Breast epithelium (tissue), 4 donors: Measurements from ENCODE around the gene SEMA4G. TPM values are rescaled to one million over a fixed set of nuclear protein-coding genes. Genes with fewer than 3 reads are reported as not detected.

ENCODE experiments used
- DNase-seq, 2 donors: peaks; one replicate each; pipeline ENCODE4 v3.0.0-alpha.2; 2019; ENCODE audit warnings: low spot score in 2 of 2
- H3K27ac ChIP-seq, 2 donors: fragments of 200-600 bp; sonication (generic) in 1 of 2; one replicate each; pipeline ENCODE4 v1.5.1; 2016 to 2019; ENCODE audit warnings: mild to moderate bottlenecking in 1 of 2
- H3K27me3 ChIP-seq, 2 donors: fragments of 200-600 bp; sonication (generic) in 1 of 2; one replicate each; pipeline versions ENCODE4 v1.5.1 to v1.6.0; 2017 to 2019; ENCODE audit warnings: control low read depth in 1 of 2, mild to moderate bottlenecking in 1 of 2
- H3K36me3 ChIP-seq: fragments of 200-600 bp; one replicate; pipeline ENCODE4 v1.5.1; 2019
- H3K4me1 ChIP-seq, 2 donors: fragments of 200-600 bp; sonication (generic); one replicate each; pipeline ENCODE4 v1.5.1; 2016 to 2019; ENCODE audit warnings: control low read depth in 1 of 2
- H3K4me3 ChIP-seq, 3 donors: fragments of 200-600 bp; sonication (generic); 1 replicate in 2 of 3; 2 replicates in 1 of 3; pipeline ENCODE4 v1.5.1; 2016 to 2019; ENCODE audit warnings: mild to moderate bottlenecking in 3 of 3, moderate library complexity in 2 of 3
- H3K9me3 ChIP-seq, 2 donors: fragments of 200-600 bp; sonication (generic) in 1 of 2; one replicate each; pipeline ENCODE4 v1.5.1; 2016 to 2019; ENCODE audit warnings: control low read depth in 1 of 2
- CTCF ChIP-seq, 3 donors: fragments of 450-650 bp; IDR thresholded peaks; one replicate each; pipeline ENCODE4 v1.5.1; 2016 to 2017; ENCODE audit warnings: antibody characterized with exemption in 3 of 3, mild to moderate bottlenecking in 3 of 3, moderate library complexity in 3 of 3
- POLR2A ChIP-seq: fragments of 450-650 bp; IDR thresholded peaks from one replicate; pipeline ENCODE4 v1.6.1; 2016; ENCODE audit warnings: antibody characterized with exemption, mild to moderate bottlenecking, moderate library complexity
- POLR2AphosphoS5 ChIP-seq, 3 donors: sonication (generic); formaldehyde crosslinking; IDR thresholded peaks; one replicate each; pipeline ENCODE4 v1.6.1; 2017; ENCODE audit warnings: antibody characterized with exemption in 3 of 3
- intact Hi-C: fragments of 100-400 bp; cut with DNase I; formaldehyde crosslinking; loops from one replicate; pipeline ENCODE4 v1.15.1; 2023; ENCODE audit warnings: low total_unique reads
- total RNA-seq, 3 donors: library from RNA; depleted of rRNA; stranded (reverse); fragments of >200 nt; gene quantifications; one replicate each; pipeline ENCODE4 v1.1.0, GENCODE V29; 2016

Gene SEMA4G
- total RNA-seq, 3 donors from 2014 or later: 0.48 to 2.9 (median 2.2) TPM

- Histone ChIP-seq H3K9me3 (no peaks in the 10 kb centered on the region), H3K36me3 (no peaks in the 10 kb centered on the region), H3K27me3 (no peaks in the 10 kb centered on the region), H3K4me1 (no peaks in the 10 kb centered on the region), H3K27ac (no peak overlapping the region), H3K4me3 (no peak overlapping the region)
- intact Hi-C loops: no loop called here
- no peak for TF ChIP-seq CTCF (IDR thresholded peaks at IDR 0.05)
- TF ChIP-seq POLR2A: no peak
- no peak for TF ChIP-seq POLR2AphosphoS5 (IDR thresholded peaks at IDR 0.05)
- no peak for DNase-seq
These were observed 23.6 kb upstream of the SEMA4G start for GRCh38 chr10:100945754-100946153.

GRCh38 chr10:100948916-100949315 is 20.4 kb upstream of the SEMA4G start:
- Histone ChIP-seq H3K9me3 (no peaks in the 10 kb centered on the region), H3K27me3 (no peaks in the 10 kb centered on the region), H3K36me3 (no peaks in the 10 kb centered on the region), H3K27ac (no peak overlapping the region), H3K4me1 (no peaks in the 10 kb centered on the region), H3K4me3 (no peak overlapping the region)
- intact Hi-C loops: no loop called here
- TF ChIP-seq CTCF (IDR thresholded peaks at IDR 0.05): no peak
- TF ChIP-seq POLR2A: no peak
- no peak for TF ChIP-seq POLR2AphosphoS5 (IDR thresholded peaks at IDR 0.05)
- DNase-seq: no peak

DNA sequence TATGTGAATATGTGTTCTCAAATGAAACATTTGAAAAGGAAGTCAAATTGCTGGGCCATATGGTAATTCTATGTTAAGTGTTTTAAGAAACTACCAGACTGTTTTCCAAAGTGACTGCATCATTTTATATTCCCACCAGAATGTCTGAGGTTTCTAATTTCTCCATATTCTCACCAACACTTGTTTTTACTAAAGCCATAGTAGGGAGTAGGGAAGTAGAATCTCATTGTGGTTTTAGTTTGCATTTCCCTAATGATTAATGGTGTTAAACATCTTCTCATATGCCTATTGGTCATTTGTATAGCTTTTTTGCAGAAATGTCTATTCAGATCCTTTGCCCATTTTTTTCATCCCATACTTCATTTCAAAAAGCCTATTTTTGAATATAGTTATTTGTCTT is 9.1 kb upstream of the SEMA4G start:
- DNase-seq: no peak
- Histone ChIP-seq H3K27ac (no peak overlapping the region), H3K36me3 (peaks cover 3% of the 10 kb centered on the region), H3K9me3 (no peaks in the 10 kb centered on the region), H3K27me3 (no peaks in the 10 kb centered on the region), H3K4me1 (no peaks in the 10 kb centered on the region), H3K4me3 (no peak overlapping the region)
- intact Hi-C loops: no loop called here
- TF ChIP-seq CTCF (IDR thresholded peaks at IDR 0.05) (no peak), POLR2A (no peak)

DNA sequence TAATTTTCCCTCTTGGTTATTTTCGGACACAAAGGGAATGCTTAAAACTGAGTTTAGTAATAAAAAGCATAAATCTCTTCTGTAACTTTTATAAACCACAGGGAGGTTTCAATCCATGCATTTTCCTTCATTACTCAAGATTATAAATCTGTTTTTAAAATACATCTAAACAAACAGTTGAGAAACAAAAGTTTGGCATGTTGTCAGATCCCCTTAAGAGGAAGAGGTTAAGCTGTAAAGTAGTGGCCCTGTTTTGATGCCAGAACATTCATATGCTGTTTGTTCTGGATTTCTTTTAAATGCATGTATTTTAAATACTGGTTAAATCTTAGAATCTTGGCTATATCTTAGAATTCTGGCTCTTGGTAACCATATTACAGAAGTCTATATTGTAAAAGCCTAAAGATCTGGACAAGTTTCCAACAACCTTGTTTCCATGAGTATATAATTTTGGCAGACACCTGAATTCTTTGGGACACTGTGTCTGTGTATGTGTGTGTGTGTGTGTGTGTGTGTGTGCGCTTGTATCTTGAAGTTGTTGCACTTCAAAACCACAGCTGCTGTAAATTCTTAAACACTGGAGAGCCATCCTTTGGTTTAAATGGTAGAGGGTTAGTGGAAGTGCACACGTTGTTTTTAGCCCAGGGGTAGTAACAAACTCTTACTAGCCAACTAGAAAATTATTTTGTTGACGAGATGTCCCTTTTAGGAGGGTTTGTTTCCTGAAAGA is 6.8 kb upstream of the SEMA4G start:
- intact Hi-C loops: no loop called here
- no peak overlapping the region for H3K27ac ChIP-seq
- no peak for DNase-seq
- TF ChIP-seq POLR2AphosphoS5 (IDR thresholded peaks at IDR 0.05): no peak
- TF ChIP-seq CTCF (IDR thresholded peaks at IDR 0.05): no peak
- TF ChIP-seq POLR2A: no peak
- no peak overlapping the region for H3K4me3 ChIP-seq
- H3K9me3 ChIP-seq: no peaks in the 10 kb centered on the region
- no peaks in the 10 kb centered on the region for H3K4me1 ChIP-seq
- H3K27me3 ChIP-seq: no peaks in the 10 kb centered on the region
- peaks cover 3% of the 10 kb centered on the region for H3K36me3 ChIP-seq

- intact Hi-C loops: no loop called here
These were observed 5.5 kb upstream of the SEMA4G start for GRCh38 chr10:100963826-100964225.

More at GRCh38 chr10:100963826-100964225, 5.5 kb upstream of the SEMA4G start:
- H3K4me1 ChIP-seq: no peaks in the 10 kb centered on the region
- no peak overlapping the region for H3K4me3 ChIP-seq
- no peaks in the 10 kb centered on the region for H3K36me3 ChIP-seq
- TF ChIP-seq POLR2AphosphoS5 (IDR thresholded peaks at IDR 0.05) (no peak), POLR2A (no peak), CTCF (IDR thresholded peaks at IDR 0.05) (no peak)
- DNase-seq: no peak
- no peaks in the 10 kb centered on the region for H3K27me3 ChIP-seq
- H3K9me3 ChIP-seq: no peaks in the 10 kb centered on the region
- H3K27ac ChIP-seq: no peak overlapping the region
